OCI-M2 (cell line): ENCODE data around the gene ECI1.

Source experiments
- DNase-seq: peaks from one replicate; lab custom pipeline; 2025; ENCODE audit not compliant: unreplicated experiment; lab: John Stamatoyannopoulos, UW

ECI1 gene, protein sequence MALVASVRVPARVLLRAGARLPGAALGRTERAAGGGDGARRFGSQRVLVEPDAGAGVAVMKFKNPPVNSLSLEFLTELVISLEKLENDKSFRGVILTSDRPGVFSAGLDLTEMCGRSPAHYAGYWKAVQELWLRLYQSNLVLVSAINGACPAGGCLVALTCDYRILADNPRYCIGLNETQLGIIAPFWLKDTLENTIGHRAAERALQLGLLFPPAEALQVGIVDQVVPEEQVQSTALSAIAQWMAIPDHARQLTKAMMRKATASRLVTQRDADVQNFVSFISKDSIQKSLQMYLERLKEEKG

DNA sequence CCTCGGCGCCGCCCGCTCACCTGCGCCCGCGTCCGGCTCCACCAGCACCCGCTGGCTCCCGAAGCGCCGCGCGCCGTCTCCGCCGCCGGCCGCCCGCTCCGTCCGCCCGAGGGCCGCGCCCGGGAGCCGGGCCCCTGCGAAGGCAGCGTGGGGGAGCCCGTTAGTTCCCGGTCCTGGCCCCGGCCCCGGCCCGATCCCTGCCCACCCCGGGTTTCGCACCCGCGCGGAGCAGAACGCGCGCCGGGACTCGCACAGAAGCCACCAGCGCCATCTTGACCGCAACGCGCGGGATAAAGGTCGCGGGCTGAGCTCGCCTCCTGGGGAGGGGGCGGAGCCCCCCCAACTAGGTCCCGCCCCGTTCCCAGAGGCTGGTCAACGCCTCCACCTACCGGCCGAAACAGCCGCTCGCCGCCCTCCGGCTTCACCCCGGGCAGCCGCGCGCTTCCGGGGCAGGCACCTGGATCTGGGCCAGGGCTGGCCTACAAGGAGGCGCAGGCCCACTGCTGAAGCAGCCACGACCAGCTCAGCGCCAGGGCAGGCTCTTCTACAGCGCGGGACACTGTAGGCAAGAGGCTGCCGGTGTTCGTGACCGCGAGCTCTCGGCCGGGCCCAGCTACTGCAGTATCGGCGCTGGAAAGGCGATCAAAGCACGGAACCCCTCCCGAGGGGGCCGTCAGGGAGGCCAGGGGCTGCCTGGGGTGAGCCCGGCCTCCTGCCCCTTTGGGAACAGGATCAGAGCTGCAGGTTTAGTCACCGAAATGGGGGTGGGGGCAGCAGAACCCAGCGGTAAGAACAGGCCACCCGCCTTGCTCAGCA, at the start of gene ECI1:
TSS of gene ECI1 (minus strand) at position 292 of the 816 bp plus-strand sequence. CDS start at position 271, 21 bp downstream.
- DNase-seq: peak; percentile 55

DNA sequence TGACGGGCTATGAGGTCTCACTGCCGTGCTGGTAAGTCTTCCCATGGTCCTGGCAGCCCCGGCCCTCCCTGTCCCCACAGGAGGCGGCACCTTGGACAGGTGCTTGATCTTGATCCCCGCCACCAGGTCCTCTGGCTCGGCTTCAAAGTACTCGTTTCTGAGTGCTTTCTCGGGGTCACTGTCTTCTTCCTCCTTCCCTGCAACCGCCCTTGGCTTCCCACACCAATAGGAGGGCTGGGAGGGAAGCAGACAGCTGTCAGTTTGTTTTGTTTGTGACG, 48.5 kb upstream of the ECI1 start:
- DNase-seq: no peak

DNA sequence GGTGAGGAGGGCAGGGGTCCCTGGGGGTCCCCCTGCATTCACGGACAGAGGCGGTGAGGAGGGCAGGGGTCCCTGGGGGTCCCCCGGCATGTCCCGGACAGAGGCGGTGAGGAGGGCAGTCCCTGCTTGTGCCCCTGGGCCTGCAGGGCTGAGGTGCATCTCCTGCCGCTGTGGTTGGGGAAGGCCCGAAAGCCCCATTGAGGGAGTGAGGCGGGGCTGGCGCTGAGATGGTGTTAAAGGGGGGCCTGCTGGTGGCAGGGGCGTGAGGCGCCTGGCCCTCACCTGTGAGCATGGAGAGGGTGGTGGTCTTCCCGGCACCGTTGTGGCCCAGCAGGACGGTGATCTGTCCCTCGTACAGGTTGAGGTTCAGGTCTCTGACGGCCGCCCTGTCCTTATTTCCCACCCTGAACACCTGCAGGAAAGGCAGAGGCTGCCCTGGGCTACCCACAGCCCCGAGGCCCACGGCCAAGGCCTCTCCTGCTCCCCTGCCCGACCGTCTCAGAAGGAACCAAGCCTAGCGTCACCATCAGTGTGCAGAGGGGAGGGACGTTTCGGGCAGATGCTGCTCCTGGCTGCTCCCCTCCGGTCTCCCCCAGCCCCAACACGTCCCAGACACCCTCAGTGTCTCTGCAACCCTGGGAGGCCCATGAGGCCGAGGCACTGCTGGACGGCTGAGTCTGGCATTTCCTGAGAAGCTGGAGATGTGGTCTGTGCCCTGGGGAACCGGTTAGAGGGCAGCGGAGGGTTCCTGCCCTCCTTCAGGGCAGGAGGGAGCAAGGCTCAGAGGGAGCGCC, 47.9 kb upstream of the ECI1 start:
- DNase-seq: no peak

DNA sequence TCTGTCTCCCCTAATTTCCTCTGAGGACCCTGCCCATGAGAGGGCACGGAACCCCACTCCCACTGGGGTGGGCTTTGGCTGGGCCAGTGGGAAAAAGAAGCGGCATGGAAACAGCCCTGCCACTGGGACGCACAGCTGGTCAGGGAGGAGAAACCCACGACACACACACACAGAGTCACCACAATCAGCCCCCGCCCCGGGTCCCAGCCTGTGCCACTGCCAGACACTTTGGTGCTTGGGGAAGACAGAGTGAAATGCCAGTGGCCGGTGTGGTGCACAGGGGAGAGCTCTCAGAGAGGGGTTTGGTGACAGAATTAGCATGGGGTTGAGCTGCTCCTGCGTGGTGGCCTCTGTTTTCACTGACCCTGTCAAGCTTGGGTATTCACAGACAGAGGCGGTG, 47.2 kb upstream of the ECI1 start:
- no peak for DNase-seq

DNA sequence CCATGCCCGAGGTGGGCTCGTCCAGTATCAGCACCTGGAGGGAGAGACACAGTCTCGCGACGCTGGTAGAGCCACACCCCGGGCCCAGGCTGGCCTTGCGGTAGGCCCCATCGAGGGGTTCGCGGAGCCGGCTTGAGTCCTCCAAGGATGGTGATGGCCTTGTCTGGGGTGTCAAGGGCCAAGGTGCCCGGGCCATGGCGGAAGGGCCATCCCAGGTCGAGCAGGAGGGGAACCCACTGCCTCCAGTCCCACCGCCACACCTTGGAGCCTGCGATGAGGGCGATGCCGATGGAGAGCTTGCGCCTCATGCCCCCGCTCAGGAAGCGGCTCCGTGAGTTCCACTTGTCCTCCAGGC, 46.1 kb upstream of the ECI1 start:
- DNase-seq: no peak

DNA sequence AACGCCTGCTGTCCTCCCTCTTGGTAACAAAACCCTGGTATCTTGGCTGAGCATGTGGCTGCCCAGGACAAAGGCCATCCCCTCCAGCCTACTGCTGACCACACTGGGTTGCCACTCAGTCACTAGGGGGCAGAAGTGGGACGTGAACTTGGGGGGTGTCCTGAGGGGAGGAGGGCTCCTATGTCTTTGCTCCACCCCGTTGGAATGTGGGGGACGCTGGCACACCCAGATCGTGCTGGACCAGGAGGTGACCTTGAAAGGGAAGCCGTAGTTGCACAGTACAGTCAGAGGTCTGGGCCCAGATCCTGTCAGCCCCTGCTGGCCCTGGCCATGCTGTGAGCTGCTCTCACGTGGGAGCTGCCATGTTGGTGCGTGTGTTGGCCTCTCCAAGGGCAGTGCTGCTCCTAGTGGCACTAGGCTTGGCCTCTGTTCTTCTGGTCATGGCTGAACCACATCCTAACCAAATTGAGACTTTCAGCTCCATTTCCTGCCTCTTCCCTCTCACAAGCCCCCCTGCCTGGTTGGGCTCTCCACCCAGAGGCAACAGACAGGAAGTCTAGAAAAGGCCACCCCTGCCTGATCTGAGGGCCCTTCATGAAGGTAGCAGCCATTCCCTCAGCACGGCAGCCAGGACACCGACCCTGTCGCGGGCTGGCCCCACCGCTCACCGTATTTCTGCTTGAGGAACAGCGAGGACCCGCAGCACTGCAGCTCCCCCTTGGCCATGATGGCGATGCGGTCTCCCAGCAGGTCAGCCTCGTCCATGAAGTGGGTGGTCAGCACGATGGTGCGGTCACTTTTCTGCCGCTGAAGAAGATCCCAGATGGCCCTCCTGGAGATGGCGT, 45.5 kb upstream of the ECI1 start:
- no peak for DNase-seq

DNA sequence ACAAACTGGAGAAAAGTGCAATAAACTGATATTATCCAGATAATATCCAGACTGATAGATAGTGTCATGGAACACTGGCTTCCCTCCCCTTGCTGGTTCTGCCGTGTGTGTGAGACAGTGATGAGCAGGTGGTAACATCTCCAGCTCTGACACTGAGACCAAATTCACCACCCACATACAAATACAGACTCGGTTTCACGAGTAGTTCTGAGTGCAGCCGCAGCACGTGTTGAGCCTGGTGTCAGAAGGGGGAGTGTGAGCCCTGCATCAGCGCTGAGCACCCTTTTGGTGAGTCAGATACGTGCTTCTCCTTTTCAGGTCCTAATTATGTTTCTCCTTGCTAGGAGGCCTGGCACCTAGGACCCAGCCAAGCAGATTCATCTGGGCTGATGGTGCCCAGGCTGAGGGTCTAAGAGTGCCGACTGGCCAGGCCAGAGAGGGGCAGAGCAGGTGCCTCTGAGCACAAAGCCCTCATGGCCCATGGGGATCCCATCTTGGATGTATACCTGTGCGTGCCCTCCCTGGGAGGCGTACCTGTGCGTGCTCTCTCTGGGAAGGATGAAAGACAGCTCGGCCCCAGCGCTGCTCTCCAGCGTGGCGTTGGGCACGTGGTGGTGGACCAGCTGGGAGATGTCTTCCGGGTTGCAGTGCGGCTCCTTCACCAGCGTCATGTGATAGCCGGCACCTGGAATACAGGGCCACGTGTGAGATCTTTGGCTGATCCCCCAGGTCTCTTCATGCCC, 43.8 kb upstream of the ECI1 start:
- DNase-seq: no peak

DNA sequence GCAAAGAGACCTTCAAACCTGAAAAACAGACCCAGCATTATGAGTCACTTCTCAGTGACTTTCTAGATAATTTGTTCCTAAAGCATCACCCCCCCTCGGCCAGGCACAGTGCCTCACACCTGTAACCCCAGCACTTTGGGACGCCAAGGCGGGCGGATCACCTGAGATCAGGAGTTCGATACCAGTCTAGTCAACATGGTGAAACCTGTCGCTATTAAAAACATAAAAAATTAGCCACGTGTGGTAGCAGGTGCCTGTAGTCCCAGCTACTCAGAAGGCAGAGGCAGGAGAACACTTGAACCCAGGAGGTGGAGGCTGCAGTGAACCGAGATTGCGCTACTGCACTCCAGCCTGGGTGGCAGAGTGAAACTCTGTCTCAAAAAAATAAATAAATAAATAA, 40.8 kb upstream of the ECI1 start:
- DNase-seq: no peak

DNA sequence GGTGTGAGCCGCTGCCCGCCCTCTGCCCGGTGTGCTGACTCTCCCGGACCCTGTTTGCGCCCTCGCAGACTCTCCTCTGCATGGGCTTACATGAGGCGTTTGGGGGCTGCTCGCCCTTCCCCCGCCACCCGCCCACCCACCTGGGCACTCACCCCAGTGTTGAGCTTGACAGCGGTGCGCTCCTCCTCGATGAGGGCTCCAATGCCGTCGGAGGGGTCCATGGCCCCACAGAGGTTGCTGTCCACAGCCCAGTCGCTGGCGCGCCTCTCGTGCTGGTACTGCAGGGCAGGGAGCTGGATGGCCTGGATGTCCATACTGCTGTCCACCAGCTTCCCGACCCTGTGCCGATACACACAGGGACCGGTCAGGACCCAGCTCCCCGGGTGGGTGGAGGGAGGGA, 37.9 kb upstream of the ECI1 start:
- DNase-seq: no peak

DNA sequence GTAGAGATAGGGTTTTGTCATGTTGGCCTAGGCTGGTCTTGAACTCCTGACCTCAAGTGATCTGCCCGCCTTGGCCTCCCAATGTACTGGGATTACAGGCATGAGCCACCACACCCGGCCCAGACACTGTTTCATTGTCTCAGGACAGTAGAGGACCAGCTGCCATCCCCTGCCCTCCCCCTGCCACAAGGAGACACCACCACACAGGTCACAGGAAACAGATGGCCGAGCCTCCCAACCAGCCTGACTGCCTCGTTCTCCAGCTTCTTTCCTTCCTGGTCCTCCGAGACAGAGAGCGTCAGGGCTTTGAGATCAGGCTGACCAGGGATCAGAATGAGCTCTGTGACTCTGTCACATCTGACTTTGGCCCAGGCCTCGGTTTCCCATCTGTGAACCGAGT, 37.3 kb upstream of the ECI1 start:
- no peak for DNase-seq

DNA sequence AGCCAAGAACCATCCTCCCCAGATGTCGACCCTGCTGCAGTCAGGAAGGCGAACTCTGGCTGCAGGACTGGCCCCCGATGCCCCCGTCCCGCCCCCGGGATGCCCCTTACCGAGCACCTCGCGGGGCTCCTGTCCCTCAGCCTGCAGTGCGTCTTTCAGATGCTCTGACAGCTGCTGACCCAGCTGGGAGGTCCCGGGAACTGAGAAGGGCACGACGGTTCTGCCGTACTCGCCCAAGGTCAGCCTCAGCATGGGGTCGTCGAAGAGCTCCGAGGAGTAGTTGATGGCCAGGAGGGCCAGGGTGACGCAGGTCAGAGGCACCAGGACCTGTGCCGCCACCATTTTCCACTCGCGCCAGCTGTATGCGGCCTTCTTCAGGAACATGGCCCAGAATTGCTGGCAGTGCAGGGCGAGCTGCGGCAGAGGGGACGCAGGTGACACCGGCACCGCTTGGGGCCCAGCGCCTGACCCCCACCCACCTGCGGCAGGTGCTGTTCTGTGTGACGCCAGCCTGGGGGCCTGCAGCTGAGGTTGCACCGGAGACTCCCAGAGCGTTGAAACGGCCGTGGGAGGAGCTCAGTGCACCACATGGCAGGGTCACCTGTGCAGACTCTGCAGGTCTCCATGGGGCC, 36.6 kb upstream of the ECI1 start:
- no peak for DNase-seq

DNA sequence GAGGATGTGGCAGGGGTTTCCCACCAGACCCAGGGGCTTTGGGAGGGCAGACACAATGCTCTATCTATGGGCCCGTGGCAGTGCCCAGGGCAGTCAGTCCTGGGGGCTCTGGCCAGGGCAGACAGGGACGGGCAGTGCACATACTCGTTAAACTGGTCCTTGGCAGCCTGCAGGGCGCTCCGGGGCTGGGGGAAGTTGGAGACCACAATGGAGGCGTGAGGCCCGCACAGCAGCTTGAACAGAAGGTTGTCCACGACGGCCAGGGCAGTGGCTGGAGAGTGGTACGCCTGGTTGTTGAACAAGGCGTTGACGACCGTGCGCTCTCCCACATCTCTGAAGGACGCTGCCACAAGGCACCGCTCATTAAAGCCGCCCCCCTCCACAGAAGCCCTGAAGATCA, 35.2 kb upstream of the ECI1 start:
- DNase-seq: no peak

DNA sequence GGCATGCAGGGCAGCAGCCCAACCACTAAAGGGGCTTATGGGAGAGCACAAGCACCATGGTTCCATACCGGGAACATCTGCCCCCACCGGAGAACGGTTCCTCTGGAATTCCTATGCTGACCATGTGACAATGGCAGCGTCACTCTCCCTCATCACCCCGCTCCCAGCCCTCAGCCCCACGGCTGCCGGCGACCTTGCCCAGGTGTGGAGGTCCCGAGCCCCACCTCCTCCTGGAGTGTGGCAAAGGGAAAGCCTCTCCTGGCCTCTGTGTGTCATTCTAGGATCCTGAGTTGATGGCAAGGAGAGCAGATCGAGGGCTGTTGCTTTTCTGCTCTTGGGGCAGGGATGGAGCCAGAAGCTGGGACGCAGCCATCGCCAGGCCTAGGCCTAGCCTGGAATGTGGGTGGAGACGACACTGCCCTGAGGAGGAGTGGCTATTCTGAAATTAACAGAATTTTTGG, 34.4 kb upstream of the ECI1 start:
- no peak for DNase-seq

DNA sequence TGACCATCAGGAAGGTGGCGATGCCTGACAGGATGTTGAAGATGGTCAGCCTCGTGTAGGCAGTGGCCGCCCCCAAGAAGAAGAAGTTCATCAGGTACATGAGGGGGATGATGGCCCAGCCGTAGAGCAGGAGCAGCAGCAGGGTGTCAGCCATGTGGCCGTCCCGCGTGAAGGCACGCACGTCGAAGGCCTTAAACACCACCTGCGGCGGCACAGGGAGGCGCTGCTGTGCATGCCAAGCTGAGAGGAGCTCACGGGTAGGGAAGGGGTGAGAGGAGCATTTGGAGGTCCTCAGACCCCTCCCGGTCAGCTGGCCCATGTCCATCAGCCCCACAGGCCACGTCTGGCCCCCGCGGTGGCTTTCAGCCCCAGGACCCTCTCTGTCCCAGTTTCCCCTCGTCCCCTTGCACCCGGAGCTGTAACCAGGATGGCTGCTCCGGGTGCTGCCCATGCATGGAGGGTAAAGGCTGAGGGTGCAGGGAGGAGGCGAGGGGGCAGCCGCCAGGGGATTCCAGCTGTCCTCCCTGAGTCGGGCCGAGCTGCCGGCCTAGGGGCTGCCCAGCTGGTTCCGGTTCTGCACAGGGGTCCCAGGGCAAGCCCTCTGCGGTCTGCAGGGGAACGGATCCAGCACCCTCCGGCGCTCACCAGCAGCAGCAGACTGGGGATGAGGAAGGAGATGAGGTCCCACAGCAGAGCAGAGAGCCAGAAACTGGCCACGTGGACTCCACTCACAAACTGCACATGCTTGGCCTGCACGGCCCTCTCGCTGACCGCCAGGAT, 33.6 kb upstream of the ECI1 start:
- DNase-seq: no peak

DNA sequence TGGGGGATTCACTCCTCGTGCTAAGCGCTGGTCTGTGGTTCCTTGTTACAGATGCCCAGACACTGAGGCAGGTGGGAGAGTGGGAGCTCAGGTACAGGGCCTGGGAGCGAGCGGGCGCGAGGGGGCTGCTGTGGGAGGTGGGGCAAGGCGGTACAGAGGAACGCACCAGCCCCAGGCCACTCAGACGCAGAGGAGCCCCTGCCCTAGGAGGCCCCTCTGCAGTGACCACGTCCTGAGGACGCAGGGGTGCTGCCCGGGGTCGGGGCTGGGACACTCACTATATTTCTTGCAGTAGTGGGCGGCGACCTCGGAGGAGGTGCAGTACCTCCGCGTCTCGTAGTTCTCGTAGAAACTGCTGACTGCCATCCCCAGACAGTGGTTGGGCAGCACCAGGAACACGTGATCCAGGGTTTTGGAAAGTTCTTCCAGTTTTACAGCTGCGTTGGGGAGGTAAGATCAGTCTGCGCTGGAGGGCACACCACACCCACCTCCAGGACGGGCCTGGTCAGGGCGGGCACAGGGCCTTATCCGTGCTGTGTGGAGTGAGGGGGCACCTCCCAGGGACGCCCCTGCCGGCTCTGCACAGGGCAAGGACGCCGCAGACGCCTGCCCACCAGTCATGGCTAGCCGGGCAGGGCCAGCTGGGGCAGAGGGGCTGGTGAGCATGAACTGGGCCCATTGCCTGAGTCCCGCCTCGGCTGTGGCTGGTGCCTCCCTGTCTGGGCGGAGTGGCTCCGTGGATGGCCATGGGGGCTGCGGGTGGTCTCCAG, 32.8 kb upstream of the ECI1 start:
- no peak for DNase-seq

DNA sequence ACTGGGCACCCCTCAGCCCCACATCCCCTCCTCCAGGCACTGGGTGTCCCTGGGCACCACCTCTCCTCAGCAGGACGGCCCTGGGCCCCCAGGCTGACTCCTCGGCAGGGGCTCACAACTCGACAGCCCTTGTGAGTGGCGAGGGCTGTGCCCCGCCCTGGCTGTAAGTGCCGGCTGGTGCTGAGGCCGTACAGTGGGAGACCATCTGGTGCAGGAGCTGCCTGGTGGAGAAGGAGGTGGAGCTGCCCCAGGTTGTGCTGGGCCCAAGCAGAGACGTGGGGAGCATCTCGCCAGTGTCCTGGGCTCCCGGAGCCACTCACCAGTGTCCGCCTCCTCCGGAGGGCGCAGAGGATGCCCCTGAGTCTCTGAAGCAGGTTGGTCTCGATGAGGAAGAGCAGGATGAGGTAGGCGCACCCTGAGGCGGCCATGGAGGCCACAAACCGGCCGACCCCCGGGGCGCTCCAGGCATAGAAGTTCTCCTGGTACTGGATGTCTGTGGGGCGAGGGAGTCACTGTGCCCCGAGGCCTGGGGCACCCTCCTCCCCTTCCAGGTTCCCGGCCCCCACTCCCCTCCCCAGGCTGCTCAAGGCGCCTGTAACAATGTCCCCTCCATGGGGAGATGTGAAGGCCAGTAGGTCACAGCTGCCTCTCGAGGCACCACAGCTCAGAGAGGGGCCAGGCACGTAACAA, 31.6 kb upstream of the ECI1 start:
- DNase-seq: no peak

DNA sequence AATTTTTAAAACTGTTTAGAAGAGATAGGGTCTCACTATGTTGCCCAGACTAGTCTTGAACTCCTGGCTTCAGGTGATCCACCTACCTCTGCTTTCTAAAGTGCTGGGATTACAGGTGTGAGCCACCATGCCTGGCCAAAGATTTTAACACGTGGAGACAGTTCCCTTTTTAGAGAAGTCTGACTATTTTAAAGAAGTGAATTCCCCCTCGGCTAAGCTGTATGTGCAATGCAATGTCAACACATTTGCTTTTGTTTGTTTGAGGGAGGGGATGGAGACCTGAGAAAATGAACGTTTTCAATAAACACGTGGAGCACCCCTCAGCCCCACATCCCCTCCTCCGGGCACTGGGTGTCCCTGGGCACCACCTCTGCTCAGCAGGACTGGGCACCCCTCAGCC, 30.9 kb upstream of the ECI1 start:
- no peak for DNase-seq

DNA sequence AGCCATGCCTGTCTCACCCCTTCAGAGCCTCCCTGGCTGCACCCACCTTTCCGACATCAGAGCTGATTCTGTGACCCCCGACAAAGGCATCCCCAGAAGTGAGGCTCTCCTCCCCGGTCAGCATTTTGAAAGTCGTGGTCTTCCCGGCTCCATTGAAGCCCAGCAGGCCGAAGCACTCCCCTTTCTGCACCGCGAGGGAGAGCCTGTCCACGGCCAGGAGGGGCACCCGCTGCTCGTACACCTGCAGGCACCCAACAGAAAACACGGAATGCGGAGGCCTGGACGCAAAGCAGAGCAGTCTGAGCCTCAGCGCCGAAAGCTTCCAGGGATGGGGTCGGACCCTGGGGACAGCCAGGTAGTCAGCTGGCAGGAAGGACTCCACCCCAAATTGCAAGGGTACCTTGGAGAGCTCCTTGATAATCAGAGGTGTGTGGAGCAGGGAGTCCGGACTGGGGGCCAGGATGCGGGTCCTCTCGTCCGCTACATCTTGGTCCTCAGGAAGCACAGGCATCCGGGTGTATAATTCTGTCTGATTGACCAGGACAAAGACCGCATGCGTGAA, 29.7 kb upstream of the ECI1 start:
- no peak for DNase-seq
